Immature natural killer cell (primary cell): ENCODE data around the gene COLEC12. TPM values are rescaled to one million over a fixed set of nuclear protein-coding genes. Genes with fewer than 3 reads are reported as not detected.

Experiments
- DNase-seq, 3 donors: peaks; one replicate each; pipeline ENCODE4 v3.0.0; 2022; ENCODE audit warnings: mixed read lengths in 1 of 3
- H3K27ac Mint-ChIP-seq, 6 donors: one replicate each; pipeline ENCODE4 v1.8.0; 2020; ENCODE audit warnings: mixed read lengths in 6 of 6, mild to moderate bottlenecking in 5 of 6, inconsistent platforms in 4 of 6, moderate library complexity in 3 of 6
- H3K27me3 Mint-ChIP-seq, 3 donors: one replicate each; pipeline ENCODE4 v1.8.0; 2020 to 2021; ENCODE audit warnings: low read depth in 3 of 3, mild to moderate bottlenecking in 3 of 3, mixed read lengths in 3 of 3, moderate library complexity in 3 of 3, inconsistent platforms in 1 of 3
- H3K36me3 Mint-ChIP-seq, 3 donors: one replicate each; pipeline ENCODE4 v1.8.0; 2020; ENCODE audit warnings: mixed read lengths in 3 of 3, inconsistent platforms in 2 of 3, mild to moderate bottlenecking in 2 of 3
- H3K4me1 Mint-ChIP-seq, 2 donors: one replicate each; pipeline ENCODE4 v1.8.0; 2020; ENCODE audit warnings: inconsistent platforms in 2 of 2, mild to moderate bottlenecking in 2 of 2, mixed read lengths in 2 of 2, moderate library complexity in 1 of 2
- H3K4me3 Mint-ChIP-seq, 5 donors: one replicate each; pipeline ENCODE4 v1.8.0; 2020; ENCODE audit warnings: mild to moderate bottlenecking in 5 of 5, mixed read lengths in 5 of 5, inconsistent platforms in 3 of 5, moderate library complexity in 3 of 5
- H3K9me3 Mint-ChIP-seq, 6 donors: one replicate each; pipeline ENCODE4 v1.8.0; 2020; ENCODE audit warnings: mild to moderate bottlenecking in 6 of 6, mixed read lengths in 6 of 6, inconsistent platforms in 4 of 6, moderate library complexity in 3 of 6
- polyA plus RNA-seq, 3 donors: library from polyadenylated mRNA; unstranded; fragments of 300-500 nt; fragmentation: Illumina TruSeq; gene quantifications; one replicate each; pipeline ENCODE4 v1.2.3, GENCODE V29; 2021

The COLEC12 gene
- polyA plus RNA-seq, 3 donors from 2014 or later = not detected

- DNase-seq = no peak
- H3K4me1 Mint-ChIP-seq = no peaks in the 10 kb centered on the region
- H3K9me3 Mint-ChIP-seq = no peaks in the 10 kb centered on the region
- no peak overlapping the region for H3K4me3 Mint-ChIP-seq
- no peak overlapping the region for H3K27ac Mint-ChIP-seq
- no peaks in the 10 kb centered on the region for H3K36me3 Mint-ChIP-seq
- H3K27me3 Mint-ChIP-seq = peaks cover 0 to 8% (median 5%) of the 10 kb centered on the region in 3 donors
Measured at GRCh38 chr18:475202-476031, 25.1 kb downstream of the COLEC12 start.

GRCh38 chr18:474416-474815 is 26.1 kb downstream of the COLEC12 start:
- DNase-seq = no peak
- no peak overlapping the region for H3K4me3 Mint-ChIP-seq

GRCh38 chr18:473802-474201 is 26.7 kb downstream of the COLEC12 start:
- Mint-ChIP-seq H3K36me3 (no peaks in the 10 kb centered on the region), H3K27me3 (peaks cover 0 to 7% (median 5%) of the 10 kb centered on the region in 3 donors), H3K27ac (no peak overlapping the region), H3K4me1 (no peaks in the 10 kb centered on the region), H3K4me3 (no peak overlapping the region), H3K9me3 (no peaks in the 10 kb centered on the region)
- no peak for DNase-seq

More at GRCh38 chr18:474416-474815, 26.1 kb downstream of the COLEC12 start:
- Mint-ChIP-seq H3K4me1 (no peaks in the 10 kb centered on the region), H3K9me3 (no peaks in the 10 kb centered on the region), H3K36me3 (no peaks in the 10 kb centered on the region), H3K27ac (no peak overlapping the region), H3K27me3 (peaks cover 0 to 7% (median 5%) of the 10 kb centered on the region in 3 donors)

- Mint-ChIP-seq H3K4me3 (no peak overlapping the region), H3K27me3 (peaks cover 0 to 7% (median 1%) of the 10 kb centered on the region in 3 donors), H3K4me1 (no peaks in the 10 kb centered on the region), H3K27ac (no peak overlapping the region), H3K9me3 (no peaks in the 10 kb centered on the region), H3K36me3 (no peaks in the 10 kb centered on the region)
- no peak for DNase-seq
Measured at GRCh38 chr18:471716-472115, 28.8 kb downstream of the COLEC12 start.

- no peaks in the 10 kb centered on the region for H3K9me3 Mint-ChIP-seq
- peaks cover 0 to 5% (median 0%) of the 10 kb centered on the region in 3 donors for H3K27me3 Mint-ChIP-seq
- no peaks in the 10 kb centered on the region for H3K4me1 Mint-ChIP-seq
- no peak for DNase-seq
- no peak overlapping the region for H3K4me3 Mint-ChIP-seq
- H3K36me3 Mint-ChIP-seq = no peaks in the 10 kb centered on the region
- no peak overlapping the region for H3K27ac Mint-ChIP-seq
Measured at GRCh38 chr18:470661-471501, 29.6 kb downstream of the COLEC12 start.

GRCh38 chr18:468955-469790 is 31.3 kb downstream of the COLEC12 start:
- no peak overlapping the region for H3K27ac Mint-ChIP-seq
- H3K36me3 Mint-ChIP-seq = no peaks in the 10 kb centered on the region
- DNase-seq = no peak
- no peak overlapping the region for H3K4me3 Mint-ChIP-seq
- peaks cover 2 to 4% (median 2%) of the 10 kb centered on the region in 3 donors for H3K27me3 Mint-ChIP-seq
- H3K4me1 Mint-ChIP-seq = no peaks in the 10 kb centered on the region
- no peaks in the 10 kb centered on the region for H3K9me3 Mint-ChIP-seq

- H3K27me3 Mint-ChIP-seq = peaks cover 3 to 15% (median 10%) of the 10 kb centered on the region in 3 donors
Measured at GRCh38 chr18:463827-464541, 36.5 kb downstream of the COLEC12 start.

GRCh38 chr18:463403-463802 is 37.1 kb downstream of the COLEC12 start:
- Mint-ChIP-seq H3K27me3 (peaks cover 3 to 15% (median 10%) of the 10 kb centered on the region in 3 donors), H3K9me3 (peaks cover 0 to 2% (median 0%) of the 10 kb centered on the region in 6 donors), H3K27ac (no peak overlapping the region), H3K36me3 (no peaks in the 10 kb centered on the region), H3K4me1 (no peaks in the 10 kb centered on the region), H3K4me3 (no peak overlapping the region)
- DNase-seq = no peak

More at GRCh38 chr18:463827-464541, 36.5 kb downstream of the COLEC12 start:
- H3K4me3 Mint-ChIP-seq = no peak overlapping the region
- DNase-seq = no peak
- H3K9me3 Mint-ChIP-seq = peaks cover 0 to 2% (median 0%) of the 10 kb centered on the region in 6 donors
- H3K27ac Mint-ChIP-seq = no peak overlapping the region
- H3K4me1 Mint-ChIP-seq = no peaks in the 10 kb centered on the region
- H3K36me3 Mint-ChIP-seq = no peaks in the 10 kb centered on the region

- no peak for DNase-seq
- H3K4me1 Mint-ChIP-seq = no peaks in the 10 kb centered on the region
- peaks cover 0 to 4% (median 0%) of the 10 kb centered on the region in 6 donors for H3K9me3 Mint-ChIP-seq
- peaks cover 3 to 15% (median 10%) of the 10 kb centered on the region in 3 donors for H3K27me3 Mint-ChIP-seq
- no peaks in the 10 kb centered on the region for H3K36me3 Mint-ChIP-seq
- H3K4me3 Mint-ChIP-seq = no peak overlapping the region
- no peak overlapping the region for H3K27ac Mint-ChIP-seq
Measured at GRCh38 chr18:461762-462161, 38.7 kb downstream of the COLEC12 start.

GRCh38 chr18:460791-461190 is 39.7 kb downstream of the COLEC12 start:
- no peak overlapping the region for H3K4me3 Mint-ChIP-seq
- DNase-seq = no peak
- H3K27me3 Mint-ChIP-seq = peaks cover 6 to 15% (median 10%) of the 10 kb centered on the region in 3 donors
- no peaks in the 10 kb centered on the region for H3K4me1 Mint-ChIP-seq
- peaks cover 0 to 4% (median 0%) of the 10 kb centered on the region in 6 donors for H3K9me3 Mint-ChIP-seq
- H3K36me3 Mint-ChIP-seq = no peaks in the 10 kb centered on the region
- H3K27ac Mint-ChIP-seq = no peak overlapping the region

GRCh38 chr18:459814-460593 is 40.5 kb downstream of the COLEC12 start:
- DNase-seq = no peak
- no peaks in the 10 kb centered on the region for H3K36me3 Mint-ChIP-seq
- H3K27me3 Mint-ChIP-seq = peaks cover 9 to 15% (median 10%) of the 10 kb centered on the region in 3 donors

More at GRCh38 chr18:459814-460593, 40.5 kb downstream of the COLEC12 start:
- H3K4me3 Mint-ChIP-seq = no peak overlapping the region
- H3K9me3 Mint-ChIP-seq = peaks cover 0 to 4% (median 0%) of the 10 kb centered on the region in 6 donors
- H3K27ac Mint-ChIP-seq = no peak overlapping the region
- no peaks in the 10 kb centered on the region for H3K4me1 Mint-ChIP-seq
